ENCODE data around the gene KIF1A.

The KIF1A gene

GRCh38 chr2:240823449-240824336, 3.7 kb upstream of the KIF1A start:
- no peaks in the 10 kb centered on the region for H3K9me3 ChIP-seq (ENCODE audit: control insufficient read depth, low read length)
- H3K27me3 ChIP-seq (ENCODE audit: control insufficient read depth, insufficient read depth, low read length) = peaks cover 62% of the 10 kb centered on the region
- no peaks in the 10 kb centered on the region for H3K4me1 ChIP-seq (ENCODE audit: control insufficient read depth, insufficient read depth, low read length)
- H3K4me3 ChIP-seq (ENCODE audit: low read length) = no peak overlapping the region
- H3K9ac ChIP-seq (ENCODE audit: low read length) = no peak overlapping the region
- no peaks in the 10 kb centered on the region for H3K36me3 ChIP-seq (ENCODE audit: control insufficient read depth, insufficient read depth, low read length)

GRCh38 chr2:240822280-240822847, 2.3 kb upstream of the KIF1A start:
- H3K36me3 ChIP-seq (ENCODE audit: control insufficient read depth, insufficient read depth, low read length) = no peaks in the 10 kb centered on the region
- H3K4me3 ChIP-seq (ENCODE audit: low read length) = no peak overlapping the region
- no peak overlapping the region for H3K9ac ChIP-seq (ENCODE audit: low read length)
- no peaks in the 10 kb centered on the region for H3K4me1 ChIP-seq (ENCODE audit: control insufficient read depth, insufficient read depth, low read length)
- peaks cover 66% of the 10 kb centered on the region for H3K27me3 ChIP-seq (ENCODE audit: control insufficient read depth, insufficient read depth, low read length)
- H3K9me3 ChIP-seq (ENCODE audit: control insufficient read depth, low read length) = no peaks in the 10 kb centered on the region

GRCh38 chr2:240821429-240821778, 1.4 kb upstream of the KIF1A start:
- Histone ChIP-seq H3K27me3 (ENCODE audit: control insufficient read depth, insufficient read depth, low read length) (peaks cover 66% of the 10 kb centered on the region), H3K4me1 (ENCODE audit: control insufficient read depth, insufficient read depth, low read length) (no peaks in the 10 kb centered on the region), H3K9me3 (ENCODE audit: control insufficient read depth, low read length) (no peaks in the 10 kb centered on the region), H3K4me3 (ENCODE audit: low read length) (no peak overlapping the region), H3K36me3 (ENCODE audit: control insufficient read depth, insufficient read depth, low read length) (no peaks in the 10 kb centered on the region), H3K9ac (ENCODE audit: low read length) (no peak overlapping the region)

- H3K9ac ChIP-seq (ENCODE audit: low read length) = no peak overlapping the region
- H3K9me3 ChIP-seq (ENCODE audit: control insufficient read depth, low read length) = no peaks in the 10 kb centered on the region
- no peaks in the 10 kb centered on the region for H3K36me3 ChIP-seq (ENCODE audit: control insufficient read depth, insufficient read depth, low read length)
- H3K4me1 ChIP-seq (ENCODE audit: control insufficient read depth, insufficient read depth, low read length) = no peaks in the 10 kb centered on the region
- no peak overlapping the region for H3K4me3 ChIP-seq (ENCODE audit: low read length)
- H3K27me3 ChIP-seq (ENCODE audit: control insufficient read depth, insufficient read depth, low read length) = peaks cover 62% of the 10 kb centered on the region
These were observed 799 bp upstream of the KIF1A start for GRCh38 chr2:240820607-240821428.

- Histone ChIP-seq H3K27me3 (ENCODE audit: control insufficient read depth, insufficient read depth, low read length) (peaks cover 52% of the 10 kb centered on the region), H3K4me3 (ENCODE audit: low read length) (no peak overlapping the region), H3K9me3 (ENCODE audit: control insufficient read depth, low read length) (no peaks in the 10 kb centered on the region), H3K9ac (ENCODE audit: low read length) (no peak overlapping the region), H3K4me1 (ENCODE audit: control insufficient read depth, insufficient read depth, low read length) (no peaks in the 10 kb centered on the region), H3K36me3 (ENCODE audit: control insufficient read depth, insufficient read depth, low read length) (no peaks in the 10 kb centered on the region)
These were observed 727 bp downstream of the KIF1A start for GRCh38 chr2:240819126-240819857.

GRCh38 chr2:240818293-240819125, 1.5 kb downstream of the KIF1A start:
- no peaks in the 10 kb centered on the region for H3K4me1 ChIP-seq (ENCODE audit: control insufficient read depth, insufficient read depth, low read length)
- H3K4me3 ChIP-seq (ENCODE audit: low read length) = no peak overlapping the region
- peaks cover 44% of the 10 kb centered on the region for H3K27me3 ChIP-seq (ENCODE audit: control insufficient read depth, insufficient read depth, low read length)
- H3K36me3 ChIP-seq (ENCODE audit: control insufficient read depth, insufficient read depth, low read length) = no peaks in the 10 kb centered on the region
- no peaks in the 10 kb centered on the region for H3K9me3 ChIP-seq (ENCODE audit: control insufficient read depth, low read length)
- no peak overlapping the region for H3K9ac ChIP-seq (ENCODE audit: low read length)

- H3K27me3 ChIP-seq (ENCODE audit: control insufficient read depth, insufficient read depth, low read length) = peaks cover 42% of the 10 kb centered on the region
- no peaks in the 10 kb centered on the region for H3K4me1 ChIP-seq (ENCODE audit: control insufficient read depth, insufficient read depth, low read length)
- no peaks in the 10 kb centered on the region for H3K36me3 ChIP-seq (ENCODE audit: control insufficient read depth, insufficient read depth, low read length)
- H3K4me3 ChIP-seq (ENCODE audit: low read length) = no peak overlapping the region
- H3K9ac ChIP-seq (ENCODE audit: low read length) = no peak overlapping the region
- no peaks in the 10 kb centered on the region for H3K9me3 ChIP-seq (ENCODE audit: control insufficient read depth, low read length)
These were observed 2.3 kb downstream of the KIF1A start for GRCh38 chr2:240817496-240818292.

GRCh38 chr2:240816584-240817495, 3.2 kb downstream of the KIF1A start:
- Histone ChIP-seq H3K27me3 (ENCODE audit: control insufficient read depth, insufficient read depth, low read length) (peaks cover 34% of the 10 kb centered on the region), H3K9me3 (ENCODE audit: control insufficient read depth, low read length) (no peaks in the 10 kb centered on the region), H3K36me3 (ENCODE audit: control insufficient read depth, insufficient read depth, low read length) (no peaks in the 10 kb centered on the region), H3K4me1 (ENCODE audit: control insufficient read depth, insufficient read depth, low read length) (no peaks in the 10 kb centered on the region), H3K4me3 (ENCODE audit: low read length) (no peak overlapping the region), H3K9ac (ENCODE audit: low read length) (no peak overlapping the region)

GRCh38 chr2:240815761-240816583, 4.0 kb downstream of the KIF1A start:
- H3K27me3 ChIP-seq (ENCODE audit: control insufficient read depth, insufficient read depth, low read length) = peaks cover 26% of the 10 kb centered on the region
- no peak overlapping the region for H3K9ac ChIP-seq (ENCODE audit: low read length)
- no peaks in the 10 kb centered on the region for H3K9me3 ChIP-seq (ENCODE audit: control insufficient read depth, low read length)
- H3K4me1 ChIP-seq (ENCODE audit: control insufficient read depth, insufficient read depth, low read length) = no peaks in the 10 kb centered on the region
- H3K36me3 ChIP-seq (ENCODE audit: control insufficient read depth, insufficient read depth, low read length) = no peaks in the 10 kb centered on the region
- H3K4me3 ChIP-seq (ENCODE audit: low read length) = no peak overlapping the region
